ENCODE measurements around the gene GDF10. TPM values are rescaled to one million over a fixed set of nuclear protein-coding genes. Genes with fewer than 3 reads are reported as not detected.

The GDF10 gene
- polyA plus RNA-seq, 1 donor (not counting 4 experiments of a cell fraction or from before 2014, with no cell fraction given): not detected

DNA sequence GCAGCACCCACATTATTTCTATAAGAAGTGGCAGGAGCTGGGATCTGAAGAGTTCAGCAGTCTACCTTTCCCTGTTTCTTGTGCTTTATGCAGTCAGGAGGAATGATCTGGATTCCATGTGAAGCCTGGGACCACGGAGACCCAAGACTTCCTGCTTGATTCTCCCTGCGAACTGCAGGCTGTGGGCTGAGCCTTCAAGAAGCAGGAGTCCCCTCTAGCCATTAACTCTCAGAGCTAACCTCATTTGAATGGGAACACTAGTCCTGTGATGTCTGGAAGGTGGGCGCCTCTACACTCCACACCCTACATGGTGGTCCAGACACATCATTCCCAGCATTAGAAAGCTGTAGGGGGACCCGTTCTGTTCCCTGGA, 47.3 kb downstream of the GDF10 start:
- H3K9ac ChIP-seq (ENCODE audit: control insufficient read depth, extremely low read depth, insufficient read depth, low read length): no peak overlapping the region
- H3K4me1 ChIP-seq (ENCODE audit: control insufficient read depth, extremely low read depth, insufficient read depth, low read length): no peaks in the 10 kb centered on the region
- H2AFZ ChIP-seq (ENCODE audit: control insufficient read depth, low read length): no peak overlapping the region
- no peak for FAIRE-seq
- dilution Hi-C loops (cut with MboI; ENCODE audit: extremely low pct_ligation_motif_present, low sequenced_read_pairs): no loop called here
- no peaks in the 10 kb centered on the region for H3K27me3 ChIP-seq (ENCODE audit: control insufficient read depth, extremely low read depth, insufficient read depth, low read length)
- H3K36me3 ChIP-seq (ENCODE audit: control insufficient read depth in 2 of 2, extremely low read depth in 1 of 2, insufficient read depth in 2 of 2, low read length in 2 of 2): no peaks in the 10 kb centered on the region
- no peaks in the 10 kb centered on the region for H3K9me3 ChIP-seq (ENCODE audit: control insufficient read depth, low read depth, low read length)
- H3K4me3 ChIP-seq (ENCODE audit: control insufficient read depth in 2 of 3, extremely low read depth in 1 of 3, insufficient read depth in 2 of 3, low read depth in 1 of 3, low read length in 3 of 3): no peak overlapping the region
- H4K20me1 ChIP-seq (ENCODE audit: control insufficient read depth, extremely low read depth, insufficient read depth, low read length): no peaks in the 10 kb centered on the region
- no peak overlapping the region for H3K27ac ChIP-seq (ENCODE audit: control insufficient read depth, insufficient read depth, low read length)
- H3K9me1 ChIP-seq (ENCODE audit: control insufficient read depth, extremely low read depth, insufficient read depth, low read length): no peaks in the 10 kb centered on the region
- no peaks in the 10 kb centered on the region for H3K79me2 ChIP-seq (ENCODE audit: control insufficient read depth, insufficient read depth, low read length)
- no peak for DNase-seq (ENCODE audit: low read depth, low spot score)
- TF ChIP-seq EZH2 (IDR thresholded peaks at IDR 0.05; ENCODE audit: low read length) (no peak), CTCF (optimal IDR thresholded peaks at IDR 0.05 in 1 of 3, IDR thresholded peaks at IDR 0.05 in 1 of 3, conservative IDR thresholded peaks at IDR 0.05 in 1 of 3; ENCODE audit: extremely low read depth in 1 of 3, insufficient read depth in 2 of 3, low read length in 3 of 3) (no peak)
- H3K4me2 ChIP-seq (ENCODE audit: control insufficient read depth, extremely low read depth, insufficient read depth, low read depth, low read length): no peak overlapping the region

- no peak within 1 kb of the TSS for H3K27ac ChIP-seq (ENCODE audit: control insufficient read depth, insufficient read depth, low read length)
- no peak for FAIRE-seq
- dilution Hi-C loops (cut with MboI; ENCODE audit: extremely low pct_ligation_motif_present, low sequenced_read_pairs): no loop called here
These were observed 48.2 kb downstream of the GDF10 start, which contains the start of gene RBP3 for GRCh38 chr10:47348138-47348651. RBP3 (plus strand) TSS chr10:47348363; CDS start chr10:47348485, 122 bp downstream.

More at GRCh38 chr10:47348138-47348651, 48.2 kb downstream of the GDF10 start, which contains the start of gene RBP3:
- Histone ChIP-seq H3K9me1 (ENCODE audit: control insufficient read depth, extremely low read depth, insufficient read depth, low read length) (no peaks in the 10 kb centered on the region), H3K27me3 (ENCODE audit: control insufficient read depth, extremely low read depth, insufficient read depth, low read length) (no peaks in the 10 kb centered on the region), H3K4me1 (ENCODE audit: control insufficient read depth, extremely low read depth, insufficient read depth, low read length) (no peaks in the 10 kb centered on the region), H4K20me1 (ENCODE audit: control insufficient read depth, extremely low read depth, insufficient read depth, low read length) (no peaks in the 10 kb centered on the region), H3K36me3 (ENCODE audit: control insufficient read depth in 2 of 2, extremely low read depth in 1 of 2, insufficient read depth in 2 of 2, low read length in 2 of 2) (no peaks in the 10 kb centered on the region), H3K9me3 (ENCODE audit: control insufficient read depth, low read depth, low read length) (no peaks in the 10 kb centered on the region), H3K9ac (ENCODE audit: control insufficient read depth, extremely low read depth, insufficient read depth, low read length) (no peak within 1 kb of the TSS), H2AFZ (ENCODE audit: control insufficient read depth, low read length) (no peak within 1 kb of the TSS), H3K4me3 (ENCODE audit: control insufficient read depth in 2 of 3, extremely low read depth in 1 of 3, insufficient read depth in 2 of 3, low read depth in 1 of 3, low read length in 3 of 3) (no peak within 1 kb of the TSS), H3K4me2 (ENCODE audit: control insufficient read depth, extremely low read depth, insufficient read depth, low read depth, low read length) (no peak within 1 kb of the TSS), H3K79me2 (ENCODE audit: control insufficient read depth, insufficient read depth, low read length) (no peaks in the 10 kb centered on the region)
- no peak for DNase-seq (ENCODE audit: low read depth, low spot score)
- TF ChIP-seq EZH2 (IDR thresholded peaks at IDR 0.05; ENCODE audit: low read length): no peak
- TF ChIP-seq CTCF (optimal IDR thresholded peaks at IDR 0.05 in 1 of 3, IDR thresholded peaks at IDR 0.05 in 1 of 3, conservative IDR thresholded peaks at IDR 0.05 in 1 of 3; ENCODE audit: extremely low read depth in 1 of 3, insufficient read depth in 2 of 3, low read length in 3 of 3): no peak

Data from keratinocyte (primary cell).